B cell (primary cell): ENCODE results near the gene ANKRD40CL.

Experiments used
- CTCF ChIP-seq: fragments of 200-600 bp; IDR thresholded peaks from one replicate; pipeline ENCODE4 v1.8.0; 2022; ENCODE audit warnings: antibody characterized with exemption, mild to moderate bottlenecking
- EZH2 ChIP-seq: IDR thresholded peaks from 2 replicates; pipeline ENCODE4 v1.6.1; 2012; ENCODE audit warnings: borderline replicate concordance, low read depth, mild to moderate bottlenecking, moderate library complexity, low read length; ENCODE audit not compliant: insufficient read depth, poor library complexity, severe bottlenecking

GRCh38 chr17:50737118-50737698, 30.1 kb downstream of the ANKRD40CL start:
- TF ChIP-seq CTCF = no peak
- no peak for TF ChIP-seq EZH2
